K562 (cell line): ENCODE measurements around the gene FADS1. TPM values are rescaled to one million over a fixed set of nuclear protein-coding genes. Genes with fewer than 3 reads are reported as not detected.

Source experiments
- ATF2 ChIP-seq: sonication (generic); formaldehyde crosslinking; IDR thresholded peaks from 2 replicates; pipeline ENCODE4 v1.8.1; 2022; ENCODE audit warnings: missing genetic modification reagents
- CREM ChIP-seq: IDR thresholded peaks from 2 replicates; pipeline ENCODE4 v1.6.1; 2014; ENCODE audit warnings: antibody characterized with exemption, low read depth
- EGR1 ChIP-seq: fragments of 450-650 bp; conservative IDR thresholded peaks from 2 replicates; pipeline ENCODE4 v1.6.1; 2017; ENCODE audit warnings: mild to moderate bottlenecking
- MBD2 ChIP-seq: sonication (generic); IDR thresholded peaks from 2 replicates; pipeline ENCODE4 v1.6.1; 2016; ENCODE audit warnings: low read depth, borderline replicate concordance
- PHF21A ChIP-seq: fragments of 450-650 bp; IDR thresholded peaks from 2 replicates; pipeline ENCODE4 v1.6.1; 2017; ENCODE audit warnings: low read depth, borderline replicate concordance
- POLR2A ChIP-seq: fragments of 450-650 bp; conservative IDR thresholded peaks from 2 replicates; pipeline ENCODE4 v1.6.1; 2016
- POLR2G ChIP-seq: fragments of 200-400 bp; formaldehyde crosslinking; IDR thresholded peaks from 2 replicates; pipeline ENCODE4 v1.6.1; 2017; ENCODE audit warnings: low read depth, mild to moderate bottlenecking, antibody characterized with exemption, low read length, moderate library complexity
- PPARD ChIP-seq: fragments of 250-450 bp; sonication (Bioruptor Pico); IDR thresholded peaks from 2 replicates; pipeline ENCODE4 v1.8.0; 2022; ENCODE audit warnings: inconsistent platforms, mild to moderate bottlenecking, moderate library complexity
- RBFOX2 ChIP-seq: fragments of 200-400 bp; formaldehyde crosslinking; IDR thresholded peaks from 2 replicates; pipeline ENCODE4 v1.6.1; 2017; ENCODE audit warnings: low read depth, mild to moderate bottlenecking, low read length, moderate library complexity
- ZNF77 ChIP-seq: fragments of 250-450 bp; sonication (Bioruptor Pico); IDR thresholded peaks from 2 replicates; pipeline ENCODE4 v1.5.0; 2020
- polyA plus RNA-seq, 8 experiments: library from polyadenylated mRNA; depleted of rRNA in 4 of 8; stranded (reverse) in 5 of 8; unstranded in 3 of 8; fragments of >200 nt; fragmentation: Nextera tagmentation in 2 of 8; fragmentation: Illumina TruSeq in 1 of 8; extraction: Ambion mirVana in 2 of 8; extraction: Trizol in 1 of 8; gene quantifications; 2 replicates each; pipeline versions ENCODE4 v1.2.1 to v1.2.3, GENCODE V29; 2011 to 2014; ENCODE audit warnings: inconsistent platforms in 1 of 8, missing spikeins in 1 of 8
- total RNA-seq, 7 experiments: library from RNA; depleted of rRNA in 6 of 7; stranded (reverse); fragments of >200 nt in 6 of 7; fragmentation: Illumina TruSeq in 2 of 7; extraction: Trizol in 2 of 7; gene quantifications; 2 replicates each; pipeline versions ENCODE4 v1.2.1 to v1.2.3, GENCODE V29; 2011 to 2021; ENCODE audit warnings: low replicate concordance in 1 of 7
- TF ChIP-seq, protein P1 (sequence below): fragments of 450-650 bp; formaldehyde crosslinking; IDR thresholded peaks from 2 replicates; pipeline ENCODE4 v1.4.0; 2020; ENCODE audit warnings: mild to moderate bottlenecking, moderate library complexity
- TF ChIP-seq, protein P2 (sequence below): fragments of 250-450 bp; sonication (Bioruptor Pico); IDR thresholded peaks from 2 replicates; pipeline ENCODE4 v1.5.0; 2022; ENCODE audit warnings: mild to moderate bottlenecking
- TF ChIP-seq, protein P3 (sequence below): fragments of 450-650 bp; conservative IDR thresholded peaks from 2 replicates; pipeline ENCODE4 v1.6.1; 2016; ENCODE audit warnings: missing genetic modification characterization, low read depth, mild to moderate bottlenecking, control low read depth, missing compliant biosample characterization

FADS1 gene
- total and polyA plus RNA-seq, 9 of the 15 experiments (the other 6 are each of a cell fraction or from before 2014, with no cell fraction given): 110 to 864 (median 364) TPM

- TF ChIP-seq, protein P1, sequence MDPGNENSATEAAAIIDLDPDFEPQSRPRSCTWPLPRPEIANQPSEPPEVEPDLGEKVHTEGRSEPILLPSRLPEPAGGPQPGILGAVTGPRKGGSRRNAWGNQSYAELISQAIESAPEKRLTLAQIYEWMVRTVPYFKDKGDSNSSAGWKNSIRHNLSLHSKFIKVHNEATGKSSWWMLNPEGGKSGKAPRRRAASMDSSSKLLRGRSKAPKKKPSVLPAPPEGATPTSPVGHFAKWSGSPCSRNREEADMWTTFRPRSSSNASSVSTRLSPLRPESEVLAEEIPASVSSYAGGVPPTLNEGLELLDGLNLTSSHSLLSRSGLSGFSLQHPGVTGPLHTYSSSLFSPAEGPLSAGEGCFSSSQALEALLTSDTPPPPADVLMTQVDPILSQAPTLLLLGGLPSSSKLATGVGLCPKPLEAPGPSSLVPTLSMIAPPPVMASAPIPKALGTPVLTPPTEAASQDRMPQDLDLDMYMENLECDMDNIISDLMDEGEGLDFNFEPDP (CRISPR knock-in tag): no peak
- TF ChIP-seq, protein P2, sequence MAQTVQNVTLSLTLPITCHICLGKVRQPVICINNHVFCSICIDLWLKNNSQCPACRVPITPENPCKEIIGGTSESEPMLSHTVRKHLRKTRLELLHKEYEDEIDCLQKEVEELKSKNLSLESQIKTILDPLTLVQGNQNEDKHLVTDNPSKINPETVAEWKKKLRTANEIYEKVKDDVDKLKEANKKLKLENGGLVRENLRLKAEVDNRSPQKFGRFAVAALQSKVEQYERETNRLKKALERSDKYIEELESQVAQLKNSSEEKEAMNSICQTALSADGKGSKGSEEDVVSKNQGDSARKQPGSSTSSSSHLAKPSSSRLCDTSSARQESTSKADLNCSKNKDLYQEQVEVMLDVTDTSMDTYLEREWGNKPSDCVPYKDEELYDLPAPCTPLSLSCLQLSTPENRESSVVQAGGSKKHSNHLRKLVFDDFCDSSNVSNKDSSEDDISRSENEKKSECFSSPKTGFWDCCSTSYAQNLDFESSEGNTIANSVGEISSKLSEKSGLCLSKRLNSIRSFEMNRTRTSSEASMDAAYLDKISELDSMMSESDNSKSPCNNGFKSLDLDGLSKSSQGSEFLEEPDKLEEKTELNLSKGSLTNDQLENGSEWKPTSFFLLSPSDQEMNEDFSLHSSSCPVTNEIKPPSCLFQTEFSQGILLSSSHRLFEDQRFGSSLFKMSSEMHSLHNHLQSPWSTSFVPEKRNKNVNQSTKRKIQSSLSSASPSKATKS (CRISPR knock-in tag): no peak
- TF ChIP-seq POLR2A (0 out of 2 replicates have a peak, but pooled peaks have one; percentile 2), ZNF77 (no peak), CREM (no peak), EGR1 (no peak), RBFOX2 (peak; percentile 38; the same call in 1 of the 2 replicates), PHF21A (no peak), ATF2 (CRISPR knock-in tag) (no peak), POLR2G (peak; percentile 47; the same call in 1 of the 2 replicates), PPARD (CRISPR knock-in tag) (no peak), MBD2 (no peak)
- TF ChIP-seq, protein P3, sequence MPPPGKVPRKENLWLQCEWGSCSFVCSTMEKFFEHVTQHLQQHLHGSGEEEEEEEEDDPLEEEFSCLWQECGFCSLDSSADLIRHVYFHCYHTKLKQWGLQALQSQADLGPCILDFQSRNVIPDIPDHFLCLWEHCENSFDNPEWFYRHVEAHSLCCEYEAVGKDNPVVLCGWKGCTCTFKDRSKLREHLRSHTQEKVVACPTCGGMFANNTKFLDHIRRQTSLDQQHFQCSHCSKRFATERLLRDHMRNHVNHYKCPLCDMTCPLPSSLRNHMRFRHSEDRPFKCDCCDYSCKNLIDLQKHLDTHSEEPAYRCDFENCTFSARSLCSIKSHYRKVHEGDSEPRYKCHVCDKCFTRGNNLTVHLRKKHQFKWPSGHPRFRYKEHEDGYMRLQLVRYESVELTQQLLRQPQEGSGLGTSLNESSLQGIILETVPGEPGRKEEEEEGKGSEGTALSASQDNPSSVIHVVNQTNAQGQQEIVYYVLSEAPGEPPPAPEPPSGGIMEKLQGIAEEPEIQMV (tag): no peak
Observed at GRCh38 chr11:61810671-61811175, 6.1 kb downstream of the FADS1 start (continued).
